WERI-Rb-1 (cell line): Measurements from ENCODE around the gene KRTAP5-7.

Experiments
- DNase-seq: peaks from one replicate; pipeline ENCODE4 v3.0.0-alpha.2; 2020
- H3K27ac ChIP-seq: fragments of 250-450 bp; sonication (Bioruptor Pico); 2 replicates; pipeline ENCODE4 v1.5.1; 2020; ENCODE audit warnings: mild to moderate bottlenecking, moderate library complexity
- H3K27me3 ChIP-seq: fragments of 250-450 bp; sonication (Bioruptor Pico); 2 replicates; pipeline ENCODE4 v1.5.1; 2021; ENCODE audit warnings: mild to moderate bottlenecking, low read depth, moderate library complexity; ENCODE audit not compliant: insufficient read depth, severe bottlenecking
- H3K36me3 ChIP-seq: fragments of 250-450 bp; sonication (Bioruptor Pico); 2 replicates; pipeline ENCODE4 v1.5.1; 2020; ENCODE audit warnings: mild to moderate bottlenecking, moderate library complexity
- H3K4me3 ChIP-seq: 2 replicates; pipeline ENCODE4 v1.5.1; 2011; ENCODE audit warnings: low read depth, mild to moderate bottlenecking, control low read depth, low read length
- H3K9me3 ChIP-seq: fragments of 250-450 bp; sonication (Bioruptor Pico); 2 replicates; pipeline ENCODE4 v1.5.1; 2021; ENCODE audit warnings: mild to moderate bottlenecking, moderate library complexity; ENCODE audit not compliant: severe bottlenecking
- CTCF ChIP-seq: IDR thresholded peaks from 2 replicates; pipeline ENCODE4 v1.5.1; 2011; ENCODE audit warnings: low read depth, mild to moderate bottlenecking, control low read depth, inconsistent platforms, low read length

Gene KRTAP5-7

GRCh38 chr11:71577469-71578004 lies 50.5 kb downstream of the KRTAP5-7 start:
- no peaks in the 10 kb centered on the region for H3K36me3 ChIP-seq
- no peak for TF ChIP-seq CTCF
- no peak for DNase-seq
- H3K27ac ChIP-seq, result no peak overlapping the region
- no peak overlapping the region for H3K4me3 ChIP-seq
- H3K27me3 ChIP-seq, result no peaks in the 10 kb centered on the region
- no peaks in the 10 kb centered on the region for H3K9me3 ChIP-seq
